BLaER1 treated with 17β-estradiol and CSF1 and Interleukin-3, amounts not matched to agents 10 nM and 100 nM (cell line): ENCODE results near the gene LEP.
A peak's percentile ranks its signal among the peaks of the same experiment; 100 is the strongest.
"Not testable (repeated sequence)": the region's sequence is repeated elsewhere in the genome, so short reads cannot be mapped to it uniquely, and the experiment has no call there.

ENCODE experiments used
- H3K27ac ChIP-seq, 11 experiments: shearing (Covaris generic); formaldehyde crosslinking; 2 replicates each; pipeline ENCODE4 v1.8.1; 2022
- H3K27me3 ChIP-seq, 11 experiments: shearing (Covaris generic); formaldehyde crosslinking; 2 replicates each; pipeline ENCODE4 v1.8.1; 2022
- H3K36me3 ChIP-seq, 11 experiments: shearing (Covaris generic); formaldehyde crosslinking; 2 replicates each; pipeline ENCODE4 v1.8.1; 2022
- H3K4me1 ChIP-seq, 10 experiments: shearing (Covaris generic); formaldehyde crosslinking; 2 replicates each; pipeline ENCODE4 v1.8.1; 2022
- H3K4me2 ChIP-seq, 11 experiments: shearing (Covaris generic); formaldehyde crosslinking; 2 replicates each; pipeline ENCODE4 v1.8.1; 2022
- H3K4me3 ChIP-seq, 10 experiments: shearing (Covaris generic); formaldehyde crosslinking; 2 replicates each; pipeline ENCODE4 v1.8.1; 2022
- H3K9ac ChIP-seq, 11 experiments: shearing (Covaris generic); formaldehyde crosslinking; 2 replicates each; pipeline ENCODE4 v1.8.1; 2022
- H3K9me3 ChIP-seq, 11 experiments: shearing (Covaris generic); formaldehyde crosslinking; replicated peaks in 1 of 11; 2 replicates each; pipeline ENCODE4 v1.8.1; 2022
- H4K20me1 ChIP-seq, 11 experiments: shearing (Covaris generic); formaldehyde crosslinking; 2 replicates each; pipeline ENCODE4 v1.8.1; 2022
- Cebpa-rat ChIP-seq, 11 experiments: shearing (Covaris generic); IDR thresholded peaks; 2 replicates each; pipeline ENCODE4 v1.8.1; 2022

The LEP gene

GRCh38 chr7:128271942-128272481, 30.9 kb downstream of the LEP start:
- TF ChIP-seq Cebpa-rat (IDR thresholded peaks at IDR 0.05) = no peak
- Histone ChIP-seq H3K4me1 (peaks cover 0 to 8% (median 0%) of the 10 kb centered on the region in 10 experiments; a peak in 4 of 20 replicates), H3K27ac (no peak overlapping the region), H3K4me2 (no peak overlapping the region), H3K9ac (no peak overlapping the region), H4K20me1 (no peaks in the 10 kb centered on the region), H3K9me3 (peaks cover 13 to 26% (median 20%) of the 10 kb centered on the region in 11 experiments), H3K4me3 (no peak overlapping the region), H3K27me3 (no peaks in the 10 kb centered on the region), H3K36me3 (no peaks in the 10 kb centered on the region)

DNA sequence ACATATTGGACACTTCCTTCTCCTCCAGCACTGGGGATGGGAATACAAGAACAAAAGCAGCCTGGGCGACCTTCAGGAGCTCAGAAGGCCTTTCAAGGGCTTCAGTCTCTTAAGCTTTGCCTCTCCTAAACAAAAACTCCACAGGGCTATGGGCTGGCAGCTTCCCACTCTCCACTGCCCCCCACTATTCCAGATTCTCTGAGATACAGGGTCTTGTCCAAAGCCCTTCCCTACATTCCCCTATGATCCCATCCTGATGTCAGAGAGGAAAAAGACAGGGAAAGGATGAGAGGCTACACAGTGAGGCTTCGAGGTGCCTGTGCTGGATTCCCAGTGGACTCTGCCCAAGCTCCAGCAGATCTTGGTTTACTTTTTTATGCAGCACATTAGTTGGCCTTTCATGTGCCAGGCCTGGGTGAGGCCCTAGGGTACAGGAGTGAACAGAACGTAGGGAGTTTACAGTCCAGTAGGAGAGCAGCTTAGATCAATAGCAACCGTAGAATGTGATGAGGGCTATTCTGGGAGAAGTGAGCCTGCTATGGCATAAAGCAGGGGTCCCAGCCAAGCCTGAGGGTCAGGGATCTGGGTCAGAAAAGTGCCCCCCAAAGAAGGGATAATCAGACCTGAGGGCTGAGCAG, 33.3 kb downstream of the LEP start:
- no peak overlapping the region for H3K9ac ChIP-seq
- no peak overlapping the region for H3K27ac ChIP-seq
- H3K4me2 ChIP-seq = no peak overlapping the region
- peaks cover 0 to 8% (median 0%) of the 10 kb centered on the region in 10 experiments; a peak in 3 of 20 replicates for H3K4me1 ChIP-seq
- H3K27me3 ChIP-seq = no peaks in the 10 kb centered on the region
- TF ChIP-seq Cebpa-rat (IDR thresholded peaks at IDR 0.05) = no peak
- no peak overlapping the region for H3K4me3 ChIP-seq
- H4K20me1 ChIP-seq = no peaks in the 10 kb centered on the region
- peaks cover 27 to 43% (median 36%) of the 10 kb centered on the region in 11 experiments for H3K9me3 ChIP-seq
- H3K36me3 ChIP-seq = no peaks in the 10 kb centered on the region; a peak in 1 of 22 replicates

DNA sequence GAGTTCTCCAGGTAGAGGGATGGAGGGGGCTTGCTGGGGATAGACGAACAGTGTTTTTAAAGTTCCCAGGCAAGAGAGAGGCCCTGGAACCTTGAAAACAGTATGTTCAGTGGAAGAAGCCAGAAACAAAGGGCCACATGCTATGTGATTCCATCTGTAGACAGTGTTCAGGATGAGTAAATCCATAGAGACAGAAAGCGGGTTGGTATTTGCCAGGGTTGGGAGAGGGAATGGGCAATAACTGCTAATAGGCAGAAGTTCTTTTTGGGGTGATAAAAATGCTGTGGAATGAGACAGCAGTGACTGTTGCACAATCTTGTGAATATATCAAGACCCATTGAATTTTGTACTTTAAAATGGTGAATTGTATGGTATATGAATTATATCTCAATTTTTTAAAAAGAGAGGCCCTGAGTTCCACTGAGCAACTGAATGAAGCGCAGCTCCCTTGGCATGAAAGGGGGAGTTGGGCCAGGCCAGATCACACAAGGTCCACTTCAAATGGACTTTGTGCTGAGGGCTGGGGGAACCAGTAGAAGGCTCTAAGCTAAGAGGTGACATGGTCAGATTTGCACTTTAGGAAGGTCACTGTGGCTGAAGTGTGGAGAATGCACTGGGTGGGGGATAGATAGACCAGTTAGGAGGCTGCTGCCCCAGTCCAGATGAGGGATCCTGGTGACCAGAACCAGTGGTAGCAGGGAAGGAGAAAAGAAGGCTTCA, 34.0 kb downstream of the LEP start:
- no peak overlapping the region for H3K27ac ChIP-seq
- TF ChIP-seq Cebpa-rat (IDR thresholded peaks at IDR 0.05) = no peak
- peaks cover 32 to 49% (median 43%) of the 10 kb centered on the region in 11 experiments for H3K9me3 ChIP-seq
- peaks cover 0 to 5% (median 0%) of the 10 kb centered on the region in 11 experiments; a peak in 6 of 22 replicates for H3K36me3 ChIP-seq
- H3K4me2 ChIP-seq = no peak overlapping the region
- H4K20me1 ChIP-seq = no peaks in the 10 kb centered on the region
- no peak overlapping the region for H3K9ac ChIP-seq
- no peak overlapping the region for H3K4me3 ChIP-seq
- H3K27me3 ChIP-seq = no peaks in the 10 kb centered on the region
- H3K4me1 ChIP-seq = peaks cover 0 to 8% (median 0%) of the 10 kb centered on the region in 10 experiments; a peak in 3 of 20 replicates

DNA sequence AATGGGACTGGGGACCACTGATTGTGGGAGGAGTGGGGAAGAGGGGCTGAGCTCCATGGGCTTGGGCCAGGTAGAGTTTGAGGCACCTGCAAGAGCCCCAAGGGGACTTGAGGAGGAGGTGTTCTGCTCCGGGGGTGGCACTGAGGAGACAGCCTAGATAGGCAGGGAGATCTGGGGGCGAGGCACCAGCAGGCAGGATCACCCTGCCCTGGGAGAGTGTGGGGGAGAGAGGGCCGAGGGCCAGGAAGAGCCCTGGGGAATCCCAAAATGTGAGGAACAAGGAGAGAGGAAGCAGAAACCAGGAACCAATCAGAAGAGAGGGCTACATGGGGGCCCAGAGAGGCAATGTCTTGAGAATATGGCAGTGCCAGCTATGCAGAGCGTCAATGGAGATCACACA, 34.6 kb downstream of the LEP start:
- TF ChIP-seq Cebpa-rat (IDR thresholded peaks at IDR 0.05) = no peak
- no peak overlapping the region for H3K4me3 ChIP-seq
- H3K9me3 ChIP-seq = peaks cover 37 to 52% (median 46%) of the 10 kb centered on the region in 11 experiments
- H3K36me3 ChIP-seq = peaks cover 0 to 10% (median under 1%) of the 10 kb centered on the region in 11 experiments; a peak in 7 of 22 replicates
- no peak overlapping the region for H3K27ac ChIP-seq
- peak overlapping the region in 2 of 11 experiments; percentile 23 to 49; a peak in 1 of 22 replicates for H3K4me2 ChIP-seq
- H3K4me1 ChIP-seq = peaks cover 0 to 8% (median 0%) of the 10 kb centered on the region in 10 experiments; a peak in 3 of 20 replicates
- no peaks in the 10 kb centered on the region for H4K20me1 ChIP-seq
- H3K27me3 ChIP-seq = no peaks in the 10 kb centered on the region
- H3K9ac ChIP-seq = no peak overlapping the region

- TF ChIP-seq Cebpa-rat (IDR thresholded peaks at IDR 0.05) = no peak
Observed at GRCh38 chr7:128278366-128278765, 37.3 kb downstream of the LEP start.

GRCh38 chr7:128279124-128279713, 38.1 kb downstream of the LEP start:
- Histone ChIP-seq H3K4me1 (peaks cover 0 to 11% (median 0%) of the 10 kb centered on the region in 10 experiments; a peak in 3 of 20 replicates), H3K4me2 (no peak overlapping the region), H3K4me3 (no peak overlapping the region), H3K9me3 (peaks cover 39 to 54% (median 43%) of the 10 kb centered on the region in 11 experiments), H3K27me3 (no peaks in the 10 kb centered on the region), H3K9ac (no peak overlapping the region), H3K36me3 (peaks cover 4 to 25% (median 12%) of the 10 kb centered on the region in 11 experiments; a peak in 14 of 22 replicates), H4K20me1 (no peaks in the 10 kb centered on the region), H3K27ac (no peak overlapping the region)
- TF ChIP-seq Cebpa-rat (IDR thresholded peaks at IDR 0.05) = no peak

More at GRCh38 chr7:128278366-128278765, 37.3 kb downstream of the LEP start:
- Histone ChIP-seq H3K36me3 (peaks cover 4 to 25% (median 12%) of the 10 kb centered on the region in 11 experiments; a peak in 14 of 22 replicates), H4K20me1 (no peaks in the 10 kb centered on the region), H3K27me3 (no peaks in the 10 kb centered on the region), H3K4me1 (peaks cover 0 to 9% (median 0%) of the 10 kb centered on the region in 10 experiments; a peak in 3 of 20 replicates), H3K27ac (no peak overlapping the region), H3K9ac (no peak overlapping the region), H3K9me3 (peaks cover 39 to 54% (median 43%) of the 10 kb centered on the region in 11 experiments), H3K4me3 (no peak overlapping the region), H3K4me2 (no peak overlapping the region)

GRCh38 chr7:128280451-128280850, 39.4 kb downstream of the LEP start:
- not testable (repeated sequence) for H3K4me3 ChIP-seq, H4K20me1 ChIP-seq, H3K4me2 ChIP-seq, H3K27ac ChIP-seq, H3K27me3 ChIP-seq, H3K9ac ChIP-seq
- H3K9me3 ChIP-seq = peaks cover 39 to 54% (median 43%) of the 10 kb centered on the region in 11 experiments
- H3K4me1 ChIP-seq = peaks cover 0 to 11% (median 0%) of the 10 kb centered on the region in 10 experiments; a peak in 3 of 20 replicates
- H3K36me3 ChIP-seq = peaks cover 4 to 26% (median 12%) of the 10 kb centered on the region in 11 experiments; a peak in 14 of 22 replicates

GRCh38 chr7:128281605-128282380, 40.7 kb downstream of the LEP start:
- Histone ChIP-seq H4K20me1 (no peaks in the 10 kb centered on the region), H3K4me1 (0 out of 20 replicates have a peak, but pooled peaks cover 0 to 3% (median 0%) of the 10 kb centered on the region in 10 experiments), H3K27me3 (no peaks in the 10 kb centered on the region), H3K9me3 (peaks cover 39 to 54% (median 43%) of the 10 kb centered on the region in 11 experiments), H3K36me3 (peaks cover 4 to 39% (median 20%) of the 10 kb centered on the region in 11 experiments; a peak in 15 of 22 replicates), H3K27ac (no peak overlapping the region), H3K4me2 (no peak overlapping the region), H3K9ac (no peak overlapping the region), H3K4me3 (no peak overlapping the region)
- TF ChIP-seq Cebpa-rat (IDR thresholded peaks at IDR 0.05) = no peak
